Cardiac muscle cell (in vitro differentiated cells and primary cell): ENCODE results near the gene TRHDE. TPM values are rescaled to one million over a fixed set of nuclear protein-coding genes. Genes with fewer than 3 reads are reported as not detected.

Experiments
- DNase-seq, 2 donors: peaks; one replicate each; pipeline versions ENCODE4 v3.0.0 to v3.0.0-alpha.2; 2010 to 2017; ENCODE audit warnings: low read depth in 1 of 2, low spot score in 1 of 2
- H3K27ac ChIP-seq: fragments of 200-600 bp; sonication (generic); 2 replicates; pipeline ENCODE4 v1.5.1; 2016
- H3K27me3 ChIP-seq: fragments of 200-600 bp; sonication (generic); 2 replicates; pipeline ENCODE4 v1.6.0; 2016; ENCODE audit warnings: control low read depth
- H3K36me3 ChIP-seq: fragments of 200-600 bp; sonication (generic); 2 replicates; pipeline ENCODE4 v1.5.1; 2016; ENCODE audit warnings: control low read depth
- H3K4me1 ChIP-seq: fragments of 200-600 bp; sonication (generic); 2 replicates; pipeline ENCODE4 v1.8.1; 2017; ENCODE audit warnings: low read depth, mild to moderate bottlenecking, mixed run types
- H3K4me3 ChIP-seq: fragments of 200-600 bp; sonication (generic); 2 replicates; pipeline ENCODE4 v1.5.1; 2016; ENCODE audit warnings: mild to moderate bottlenecking
- H3K9me3 ChIP-seq: fragments of 200-600 bp; sonication (generic); 2 replicates; pipeline ENCODE4 v1.5.1; 2017; ENCODE audit warnings: low read depth, mild to moderate bottlenecking, control low read depth
- polyA plus RNA-seq: library from polyadenylated mRNA; unstranded; fragments of >200 nt; fragmentation: Nextera tagmentation; extraction: Ambion mirVana; gene quantifications from 2 replicates; pipeline ENCODE4 v1.2.1, GENCODE V29; 2016
- total RNA-seq: library from RNA; depleted of rRNA; stranded (reverse); fragments of >200 nt; gene quantifications from 2 replicates; pipeline ENCODE4 v1.2.3, GENCODE V29; 2016
- TF ChIP-seq, protein P1 (sequence below): IDR thresholded peaks from 2 replicates; pipeline ENCODE4 v1.5.1; 2012; ENCODE audit warnings: low read depth, mild to moderate bottlenecking, low read length

Gene TRHDE
- total and polyA plus RNA-seq, 2 experiments from 2014 or later: not detected

DNA sequence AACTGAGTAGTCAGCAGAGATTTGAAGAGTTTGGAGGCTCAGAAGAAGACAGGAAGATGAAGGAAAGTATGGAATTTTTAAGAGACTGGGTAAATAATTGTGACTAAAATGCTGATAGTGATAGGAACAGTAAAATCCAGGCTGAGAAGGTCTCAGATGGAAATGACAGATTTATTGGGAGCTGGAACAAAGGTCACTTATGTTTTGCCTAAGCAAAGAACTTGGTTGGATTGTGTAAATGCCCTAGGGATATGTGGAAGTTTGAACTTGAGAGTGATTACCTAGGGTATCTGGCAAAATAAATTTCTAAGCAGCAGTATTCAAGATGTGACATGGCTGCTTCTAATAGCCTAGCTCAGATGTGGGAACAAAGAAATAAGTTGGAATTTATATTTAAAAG, 180.9 kb downstream of the TRHDE start:
- Histone ChIP-seq H3K9me3 (no peaks in the 10 kb centered on the region), H3K4me1 (no peaks in the 10 kb centered on the region), H3K36me3 (no peaks in the 10 kb centered on the region), H3K27ac (no peak overlapping the region), H3K27me3 (no peaks in the 10 kb centered on the region), H3K4me3 (no peak overlapping the region)
- TF ChIP-seq, protein P1, sequence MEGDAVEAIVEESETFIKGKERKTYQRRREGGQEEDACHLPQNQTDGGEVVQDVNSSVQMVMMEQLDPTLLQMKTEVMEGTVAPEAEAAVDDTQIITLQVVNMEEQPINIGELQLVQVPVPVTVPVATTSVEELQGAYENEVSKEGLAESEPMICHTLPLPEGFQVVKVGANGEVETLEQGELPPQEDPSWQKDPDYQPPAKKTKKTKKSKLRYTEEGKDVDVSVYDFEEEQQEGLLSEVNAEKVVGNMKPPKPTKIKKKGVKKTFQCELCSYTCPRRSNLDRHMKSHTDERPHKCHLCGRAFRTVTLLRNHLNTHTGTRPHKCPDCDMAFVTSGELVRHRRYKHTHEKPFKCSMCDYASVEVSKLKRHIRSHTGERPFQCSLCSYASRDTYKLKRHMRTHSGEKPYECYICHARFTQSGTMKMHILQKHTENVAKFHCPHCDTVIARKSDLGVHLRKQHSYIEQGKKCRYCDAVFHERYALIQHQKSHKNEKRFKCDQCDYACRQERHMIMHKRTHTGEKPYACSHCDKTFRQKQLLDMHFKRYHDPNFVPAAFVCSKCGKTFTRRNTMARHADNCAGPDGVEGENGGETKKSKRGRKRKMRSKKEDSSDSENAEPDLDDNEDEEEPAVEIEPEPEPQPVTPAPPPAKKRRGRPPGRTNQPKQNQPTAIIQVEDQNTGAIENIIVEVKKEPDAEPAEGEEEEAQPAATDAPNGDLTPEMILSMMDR: no peak
- DNase-seq: no peak

DNA sequence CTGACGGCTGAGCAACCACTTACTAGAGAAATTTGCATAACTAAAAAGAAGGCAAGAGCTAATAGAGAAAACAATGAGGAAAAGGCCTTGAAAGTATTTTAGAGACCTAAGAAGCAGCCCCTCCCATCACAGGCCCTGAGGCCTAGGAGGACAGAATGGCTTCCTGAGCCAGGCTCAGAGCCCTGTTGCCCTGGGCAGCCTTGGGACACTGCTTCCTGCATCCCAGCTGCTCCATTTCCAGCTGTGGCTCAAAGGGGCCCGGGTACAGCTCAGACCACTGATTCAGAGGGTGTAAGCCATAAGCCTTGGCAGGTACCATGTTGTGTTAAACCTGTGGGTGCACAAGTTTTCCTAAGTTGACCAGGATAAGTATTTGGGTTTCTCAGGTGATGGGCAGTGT, 181.4 kb downstream of the TRHDE start:
- TF ChIP-seq, protein P1: no peak
- Histone ChIP-seq H3K36me3 (no peaks in the 10 kb centered on the region), H3K4me3 (no peak overlapping the region)

DNA sequence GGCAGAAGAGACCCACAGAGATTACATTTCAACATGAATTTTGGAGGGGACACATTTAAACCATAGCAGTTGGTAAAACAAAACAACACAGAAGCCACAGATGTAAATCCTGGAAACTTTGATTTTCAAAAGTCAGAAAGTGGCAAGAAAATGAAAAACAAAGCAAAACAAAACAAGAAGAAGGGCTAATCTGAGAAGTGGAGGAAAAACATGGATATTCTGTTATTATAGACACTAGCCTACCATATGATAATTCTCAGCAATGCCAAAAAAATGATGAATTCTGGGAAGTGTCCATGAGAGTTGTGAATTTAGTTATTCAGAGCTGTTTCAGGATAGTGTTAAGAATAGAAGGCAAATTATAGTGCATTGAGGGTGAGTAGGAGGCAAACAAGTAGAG, 192.3 kb downstream of the TRHDE start:
- Histone ChIP-seq H3K27me3 (no peaks in the 10 kb centered on the region), H3K36me3 (no peaks in the 10 kb centered on the region), H3K9me3 (no peaks in the 10 kb centered on the region), H3K27ac (no peak overlapping the region), H3K4me1 (no peaks in the 10 kb centered on the region), H3K4me3 (no peak overlapping the region)
- no peak for DNase-seq
- TF ChIP-seq, protein P1: no peak

More for the DNA sequence above, 181.4 kb downstream of the TRHDE start:
- no peaks in the 10 kb centered on the region for H3K4me1 ChIP-seq
- H3K9me3 ChIP-seq: no peaks in the 10 kb centered on the region
- H3K27ac ChIP-seq: no peak overlapping the region
- no peaks in the 10 kb centered on the region for H3K27me3 ChIP-seq
- no peak for DNase-seq

DNA sequence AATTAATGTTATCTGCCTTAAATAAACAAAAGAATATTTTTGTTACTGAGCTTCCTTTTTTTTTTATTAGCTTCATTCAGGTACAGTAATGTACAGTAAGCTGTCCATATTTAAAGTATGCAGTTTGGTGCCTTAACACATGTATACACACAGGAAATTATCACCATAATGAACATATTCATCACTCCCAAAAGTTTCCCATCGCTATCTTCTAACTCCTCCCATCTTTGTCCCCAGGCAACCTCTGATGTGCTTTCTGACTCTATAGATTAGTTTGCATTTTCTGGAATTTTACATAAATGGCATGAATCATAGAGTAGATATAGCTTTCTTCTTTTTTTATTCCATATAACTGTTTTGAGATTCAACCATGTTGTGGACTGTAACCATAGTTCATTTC, 193.0 kb downstream of the TRHDE start:
- H3K4me1 ChIP-seq: no peaks in the 10 kb centered on the region
- DNase-seq: no peak
- no peak overlapping the region for H3K27ac ChIP-seq
- no peaks in the 10 kb centered on the region for H3K27me3 ChIP-seq
- TF ChIP-seq, protein P1: no peak
- H3K36me3 ChIP-seq: no peaks in the 10 kb centered on the region
- H3K9me3 ChIP-seq: no peaks in the 10 kb centered on the region
- no peak overlapping the region for H3K4me3 ChIP-seq

DNA sequence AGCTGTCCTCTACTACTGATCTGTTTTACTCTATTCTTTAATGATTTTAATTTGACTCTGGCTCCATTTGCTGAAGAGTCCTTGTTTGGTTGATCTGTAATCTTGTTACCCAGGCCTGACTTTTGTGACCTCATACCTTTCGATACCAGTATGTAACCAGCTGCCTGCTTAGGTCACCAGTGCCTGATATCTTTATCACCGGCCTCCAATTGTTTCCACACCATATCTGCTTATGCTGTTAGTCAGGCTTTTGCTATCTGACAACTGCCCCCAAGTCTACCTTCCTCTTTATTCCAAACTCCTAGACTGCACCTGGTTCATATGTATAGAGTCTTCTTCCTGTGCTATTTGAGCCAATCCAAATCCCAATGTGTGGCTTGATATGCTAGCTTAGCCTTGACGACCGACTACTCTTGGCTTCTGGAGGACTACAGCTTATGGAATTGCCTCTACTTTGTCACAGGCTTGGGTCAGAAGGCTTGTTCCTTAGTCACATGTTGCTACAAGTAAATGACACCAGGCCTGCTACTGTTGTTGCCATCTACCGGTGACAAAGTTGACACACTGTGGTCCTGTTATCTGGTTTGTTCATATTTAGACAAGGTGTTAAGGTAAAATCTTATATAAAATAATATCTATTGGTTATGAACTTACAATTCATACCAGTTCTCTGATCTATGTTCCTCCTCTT, 193.9 kb downstream of the TRHDE start:
- DNase-seq: no peak
- no peaks in the 10 kb centered on the region for H3K4me1 ChIP-seq
- H3K27ac ChIP-seq: no peak overlapping the region
- no peaks in the 10 kb centered on the region for H3K36me3 ChIP-seq
- H3K27me3 ChIP-seq: no peaks in the 10 kb centered on the region
- no peak overlapping the region for H3K4me3 ChIP-seq
- TF ChIP-seq, protein P1: no peak
- H3K9me3 ChIP-seq: no peaks in the 10 kb centered on the region

DNA sequence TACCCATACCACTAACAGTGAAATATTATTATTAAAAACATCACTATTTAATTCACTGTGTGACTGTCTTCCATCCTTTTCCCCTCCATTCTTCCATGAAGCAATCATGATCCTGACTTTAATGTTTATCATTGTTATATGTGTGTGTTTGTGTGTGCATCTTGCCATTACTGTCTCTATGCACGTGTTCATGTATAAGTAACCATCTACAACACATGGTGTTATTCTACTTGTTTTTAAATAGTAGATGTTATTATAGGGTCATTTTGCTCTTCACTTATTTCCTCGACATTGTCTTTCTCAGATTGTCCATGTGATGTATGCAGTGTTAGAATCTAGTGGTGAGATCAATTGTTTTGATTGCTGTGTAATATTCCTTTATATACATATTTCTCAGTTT, 195.8 kb downstream of the TRHDE start:
- Histone ChIP-seq H3K4me1 (peaks cover 5% of the 10 kb centered on the region), H3K9me3 (no peaks in the 10 kb centered on the region), H3K36me3 (no peaks in the 10 kb centered on the region), H3K4me3 (no peak overlapping the region), H3K27ac (no peak overlapping the region), H3K27me3 (no peaks in the 10 kb centered on the region)
- TF ChIP-seq, protein P1: no peak
- DNase-seq: no peak
